ENCODE data around the gene ANHX. TPM values are rescaled to one million over a fixed set of nuclear protein-coding genes. Genes with fewer than 3 reads are reported as not detected.

Gene ANHX
- total and polyA plus RNA-seq, 2 of the 13 experiments (the other 11 are each of a cell fraction or from before 2014, with no cell fraction given), result not detected

DNA sequence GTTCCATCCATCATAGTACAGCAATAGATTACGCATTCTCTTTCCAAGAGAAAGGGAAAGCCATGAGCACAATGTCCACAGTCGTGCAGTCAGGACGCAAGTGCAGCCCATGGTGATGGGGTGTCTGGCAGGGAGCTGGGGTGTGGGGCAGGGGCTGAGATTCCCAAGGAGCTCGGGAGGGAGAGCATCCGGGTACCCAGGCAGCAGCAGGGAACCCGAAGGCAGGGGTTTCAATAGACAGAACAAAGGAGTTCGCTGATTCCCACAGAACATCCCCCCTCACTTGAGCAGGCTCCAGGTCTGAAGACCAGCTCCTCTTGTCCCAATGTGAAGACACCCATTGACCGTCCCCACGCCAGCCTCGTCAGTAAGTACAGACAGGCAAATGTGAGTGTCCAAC is 13.5 kb downstream of the ANHX start:
- Histone ChIP-seq H3K9ac (ENCODE audit: insufficient read depth, low read depth, low read length) (no peak overlapping the region), H4K20me1 (ENCODE audit: insufficient read depth, low read length) (no peaks in the 10 kb centered on the region), H3K4me2 (ENCODE audit: low read depth, low read length) (no peak overlapping the region), H3K4me1 (ENCODE audit: insufficient read depth, low read length) (no peaks in the 10 kb centered on the region), H3K36me3 (replicated peaks in 1 of 2; ENCODE audit: control insufficient read depth in 1 of 2, insufficient read depth in 2 of 2, low read length in 2 of 2) (no peaks in the 10 kb centered on the region), H3K4me3 (replicated peaks in 1 of 3; ENCODE audit: insufficient read depth in 1 of 3, low read depth in 2 of 3, low read length in 3 of 3) (no peak overlapping the region), H2AFZ (ENCODE audit: low read length) (no peak overlapping the region), H3K79me2 (ENCODE audit: insufficient read depth, low read length) (no peaks in the 10 kb centered on the region), H3K27ac (ENCODE audit: extremely low read length, insufficient read depth, low read length) (no peak overlapping the region), H3K9me3 (ENCODE audit: low read length) (peaks cover 90% of the 10 kb centered on the region), H3K27me3 (ENCODE audit: control insufficient read depth in 1 of 2, insufficient read depth in 2 of 2, low read length in 2 of 2) (no peaks in the 10 kb centered on the region)
- FAIRE-seq, result no peak
- CTCF ChIA-PET (ENCODE audit: low intra/inter-chr PET ratio, low total read pairs), result no interaction called here
- no peak for DNase-seq (ENCODE audit: low spot score)
- TF ChIP-seq, protein P1, sequence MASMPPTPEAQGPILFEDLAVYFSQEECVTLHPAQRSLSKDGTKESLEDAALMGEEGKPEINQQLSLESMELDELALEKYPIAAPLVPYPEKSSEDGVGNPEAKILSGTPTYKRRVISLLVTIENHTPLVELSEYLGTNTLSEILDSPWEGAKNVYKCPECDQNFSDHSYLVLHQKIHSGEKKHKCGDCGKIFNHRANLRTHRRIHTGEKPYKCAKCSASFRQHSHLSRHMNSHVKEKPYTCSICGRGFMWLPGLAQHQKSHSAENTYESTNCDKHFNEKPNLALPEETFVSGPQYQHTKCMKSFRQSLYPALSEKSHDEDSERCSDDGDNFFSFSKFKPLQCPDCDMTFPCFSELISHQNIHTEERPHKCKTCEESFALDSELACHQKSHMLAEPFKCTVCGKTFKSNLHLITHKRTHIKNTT (CRISPR knock-in tag; IDR thresholded peaks at IDR 0.05), result no peak
- TF ChIP-seq, protein P2, sequence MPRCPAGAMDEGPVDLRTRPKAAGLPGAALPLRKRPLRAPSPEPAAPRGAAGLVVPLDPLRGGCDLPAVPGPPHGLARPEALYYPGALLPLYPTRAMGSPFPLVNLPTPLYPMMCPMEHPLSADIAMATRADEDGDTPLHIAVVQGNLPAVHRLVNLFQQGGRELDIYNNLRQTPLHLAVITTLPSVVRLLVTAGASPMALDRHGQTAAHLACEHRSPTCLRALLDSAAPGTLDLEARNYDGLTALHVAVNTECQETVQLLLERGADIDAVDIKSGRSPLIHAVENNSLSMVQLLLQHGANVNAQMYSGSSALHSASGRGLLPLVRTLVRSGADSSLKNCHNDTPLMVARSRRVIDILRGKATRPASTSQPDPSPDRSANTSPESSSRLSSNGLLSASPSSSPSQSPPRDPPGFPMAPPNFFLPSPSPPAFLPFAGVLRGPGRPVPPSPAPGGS (CRISPR knock-in tag; IDR thresholded peaks at IDR 0.05), result no peak
- TF ChIP-seq ZNF282 (IDR thresholded peaks at IDR 0.05; ENCODE audit: partially characterized antibody) (no peak), MEIS2 (CRISPR knock-in tag; IDR thresholded peaks at IDR 0.05) (no peak), RBM22 (optimal IDR thresholded peaks at IDR 0.05; ENCODE audit: low read length) (no peak), ZNF24 (IDR thresholded peaks at IDR 0.05) (no peak), NONO (IDR thresholded peaks at IDR 0.05) (no peak), NONO (CRISPR knock-in tag; conservative IDR thresholded peaks at IDR 0.05) (no peak)
- TF ChIP-seq, protein P3, sequence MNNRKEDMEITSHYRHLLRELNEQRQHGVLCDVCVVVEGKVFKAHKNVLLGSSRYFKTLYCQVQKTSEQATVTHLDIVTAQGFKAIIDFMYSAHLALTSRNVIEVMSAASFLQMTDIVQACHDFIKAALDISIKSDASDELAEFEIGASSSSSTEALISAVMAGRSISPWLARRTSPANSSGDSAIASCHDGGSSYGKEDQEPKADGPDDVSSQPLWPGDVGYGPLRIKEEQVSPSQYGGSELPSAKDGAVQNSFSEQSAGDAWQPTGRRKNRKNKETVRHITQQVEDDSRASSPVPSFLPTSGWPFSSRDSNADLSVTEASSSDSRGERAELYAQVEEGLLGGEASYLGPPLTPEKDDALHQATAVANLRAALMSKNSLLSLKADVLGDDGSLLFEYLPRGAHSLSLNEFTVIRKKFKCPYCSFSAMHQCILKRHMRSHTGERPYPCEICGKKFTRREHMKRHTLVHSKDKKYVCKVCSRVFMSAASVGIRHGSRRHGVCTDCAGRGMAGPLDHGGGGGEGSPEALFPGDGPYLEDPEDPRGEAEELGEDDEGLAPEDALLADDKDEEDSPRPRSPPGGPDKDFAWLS (CRISPR knock-in tag; IDR thresholded peaks at IDR 0.05; ENCODE audit: borderline replicate concordance), result no peak
- TF ChIP-seq, protein P4, sequence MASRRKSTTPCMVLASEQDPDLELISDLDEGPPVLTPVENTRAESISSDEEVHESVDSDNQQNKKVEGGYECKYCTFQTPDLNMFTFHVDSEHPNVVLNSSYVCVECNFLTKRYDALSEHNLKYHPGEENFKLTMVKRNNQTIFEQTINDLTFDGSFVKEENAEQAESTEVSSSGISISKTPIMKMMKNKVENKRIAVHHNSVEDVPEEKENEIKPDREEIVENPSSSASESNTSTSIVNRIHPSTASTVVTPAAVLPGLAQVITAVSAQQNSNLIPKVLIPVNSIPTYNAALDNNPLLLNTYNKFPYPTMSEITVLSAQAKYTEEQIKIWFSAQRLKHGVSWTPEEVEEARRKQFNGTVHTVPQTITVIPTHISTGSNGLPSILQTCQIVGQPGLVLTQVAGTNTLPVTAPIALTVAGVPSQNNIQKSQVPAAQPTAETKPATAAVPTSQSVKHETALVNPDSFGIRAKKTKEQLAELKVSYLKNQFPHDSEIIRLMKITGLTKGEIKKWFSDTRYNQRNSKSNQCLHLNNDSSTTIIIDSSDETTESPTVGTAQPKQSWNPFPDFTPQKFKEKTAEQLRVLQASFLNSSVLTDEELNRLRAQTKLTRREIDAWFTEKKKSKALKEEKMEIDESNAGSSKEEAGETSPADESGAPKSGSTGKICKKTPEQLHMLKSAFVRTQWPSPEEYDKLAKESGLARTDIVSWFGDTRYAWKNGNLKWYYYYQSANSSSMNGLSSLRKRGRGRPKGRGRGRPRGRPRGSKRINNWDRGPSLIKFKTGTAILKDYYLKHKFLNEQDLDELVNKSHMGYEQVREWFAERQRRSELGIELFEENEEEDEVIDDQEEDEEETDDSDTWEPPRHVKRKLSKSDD (CRISPR knock-in tag; IDR thresholded peaks at IDR 0.05; ENCODE audit: low read depth), result no peak
- TF ChIP-seq, protein P5, sequence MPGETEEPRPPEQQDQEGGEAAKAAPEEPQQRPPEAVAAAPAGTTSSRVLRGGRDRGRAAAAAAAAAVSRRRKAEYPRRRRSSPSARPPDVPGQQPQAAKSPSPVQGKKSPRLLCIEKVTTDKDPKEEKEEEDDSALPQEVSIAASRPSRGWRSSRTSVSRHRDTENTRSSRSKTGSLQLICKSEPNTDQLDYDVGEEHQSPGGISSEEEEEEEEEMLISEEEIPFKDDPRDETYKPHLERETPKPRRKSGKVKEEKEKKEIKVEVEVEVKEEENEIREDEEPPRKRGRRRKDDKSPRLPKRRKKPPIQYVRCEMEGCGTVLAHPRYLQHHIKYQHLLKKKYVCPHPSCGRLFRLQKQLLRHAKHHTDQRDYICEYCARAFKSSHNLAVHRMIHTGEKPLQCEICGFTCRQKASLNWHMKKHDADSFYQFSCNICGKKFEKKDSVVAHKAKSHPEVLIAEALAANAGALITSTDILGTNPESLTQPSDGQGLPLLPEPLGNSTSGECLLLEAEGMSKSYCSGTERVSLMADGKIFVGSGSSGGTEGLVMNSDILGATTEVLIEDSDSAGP (CRISPR knock-in tag; IDR thresholded peaks at IDR 0.05; ENCODE audit: borderline replicate concordance), result no peak
- intact Hi-C loops (cut with micrococcal nuclease; ENCODE audit: unreplicated experiment), result no loop called here
- in situ Hi-C loops (cut with HindIII; ENCODE audit: extremely low pct_ligation_motif_present, low pct_unique_long_range_greater_than_20kb), result no loop called here
- 2% methylated on average over 7 of the region's 10 CpGs for WGBS (ENCODE audit: low lambda C conversion rate)
- BruUV-seq (replicated peaks), result no TSS peak
- ATAC-seq, result no peak
- POLR2A ChIA-PET, result no interaction called here
